ENCODE results near the gene CA9.

DNA sequence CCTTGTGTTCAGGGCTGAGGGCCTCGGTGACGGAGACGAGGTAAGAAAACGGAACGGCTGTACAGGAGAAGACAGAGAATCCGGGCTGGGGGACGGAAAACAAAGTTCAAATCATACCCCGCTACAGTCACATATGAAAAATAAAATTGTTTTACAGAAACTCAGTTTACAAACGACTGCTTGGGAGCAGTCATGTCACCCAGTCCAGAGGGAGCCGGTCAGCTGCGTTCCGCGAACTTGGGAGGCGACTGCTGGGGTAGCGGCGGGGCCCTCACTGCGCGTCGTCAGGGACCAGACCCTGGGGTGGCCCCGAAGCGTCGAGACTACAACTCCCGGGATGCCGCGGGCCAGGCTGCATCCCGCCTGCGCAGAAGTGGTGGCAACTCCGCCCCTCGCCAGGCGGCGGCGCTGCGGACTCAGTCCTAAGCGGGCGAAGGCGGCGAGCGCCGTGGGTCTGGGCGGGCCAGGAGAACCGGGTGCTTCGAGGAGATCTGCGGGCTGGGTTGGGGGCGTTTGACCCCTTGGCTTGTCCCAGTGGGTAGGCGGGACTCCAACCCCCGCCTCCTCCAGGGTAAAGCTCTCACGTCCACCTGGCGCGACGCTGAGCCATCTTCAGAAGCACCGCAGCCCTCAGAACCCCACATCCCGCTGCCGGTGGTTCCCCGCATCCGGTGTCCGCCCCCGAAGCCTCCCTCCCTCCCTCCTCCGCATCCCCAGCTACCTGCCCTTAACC, 27.0 kb upstream of the CA9 start:
- TF ChIP-seq, protein P1, sequence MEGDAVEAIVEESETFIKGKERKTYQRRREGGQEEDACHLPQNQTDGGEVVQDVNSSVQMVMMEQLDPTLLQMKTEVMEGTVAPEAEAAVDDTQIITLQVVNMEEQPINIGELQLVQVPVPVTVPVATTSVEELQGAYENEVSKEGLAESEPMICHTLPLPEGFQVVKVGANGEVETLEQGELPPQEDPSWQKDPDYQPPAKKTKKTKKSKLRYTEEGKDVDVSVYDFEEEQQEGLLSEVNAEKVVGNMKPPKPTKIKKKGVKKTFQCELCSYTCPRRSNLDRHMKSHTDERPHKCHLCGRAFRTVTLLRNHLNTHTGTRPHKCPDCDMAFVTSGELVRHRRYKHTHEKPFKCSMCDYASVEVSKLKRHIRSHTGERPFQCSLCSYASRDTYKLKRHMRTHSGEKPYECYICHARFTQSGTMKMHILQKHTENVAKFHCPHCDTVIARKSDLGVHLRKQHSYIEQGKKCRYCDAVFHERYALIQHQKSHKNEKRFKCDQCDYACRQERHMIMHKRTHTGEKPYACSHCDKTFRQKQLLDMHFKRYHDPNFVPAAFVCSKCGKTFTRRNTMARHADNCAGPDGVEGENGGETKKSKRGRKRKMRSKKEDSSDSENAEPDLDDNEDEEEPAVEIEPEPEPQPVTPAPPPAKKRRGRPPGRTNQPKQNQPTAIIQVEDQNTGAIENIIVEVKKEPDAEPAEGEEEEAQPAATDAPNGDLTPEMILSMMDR (IDR thresholded peaks at IDR 0.05) = peak; percentile 90
- no peak for TF ChIP-seq TEAD4 (CRISPR knock-in tag; IDR thresholded peaks at IDR 0.05)
- TF ChIP-seq, protein P2, sequence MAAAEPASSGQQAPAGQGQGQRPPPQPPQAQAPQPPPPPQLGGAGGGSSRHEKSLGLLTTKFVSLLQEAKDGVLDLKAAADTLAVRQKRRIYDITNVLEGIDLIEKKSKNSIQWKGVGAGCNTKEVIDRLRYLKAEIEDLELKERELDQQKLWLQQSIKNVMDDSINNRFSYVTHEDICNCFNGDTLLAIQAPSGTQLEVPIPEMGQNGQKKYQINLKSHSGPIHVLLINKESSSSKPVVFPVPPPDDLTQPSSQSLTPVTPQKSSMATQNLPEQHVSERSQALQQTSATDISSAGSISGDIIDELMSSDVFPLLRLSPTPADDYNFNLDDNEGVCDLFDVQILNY (CRISPR knock-in tag; IDR thresholded peaks at IDR 0.05) = no peak
- TF ChIP-seq PRRX2 (CRISPR knock-in tag; IDR thresholded peaks at IDR 0.05) = no peak
- TF ChIP-seq, protein P3, sequence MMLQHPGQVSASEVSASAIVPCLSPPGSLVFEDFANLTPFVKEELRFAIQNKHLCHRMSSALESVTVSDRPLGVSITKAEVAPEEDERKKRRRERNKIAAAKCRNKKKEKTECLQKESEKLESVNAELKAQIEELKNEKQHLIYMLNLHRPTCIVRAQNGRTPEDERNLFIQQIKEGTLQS (CRISPR knock-in tag; conservative IDR thresholded peaks at IDR 0.05) = no peak
- TF ChIP-seq, protein P4, sequence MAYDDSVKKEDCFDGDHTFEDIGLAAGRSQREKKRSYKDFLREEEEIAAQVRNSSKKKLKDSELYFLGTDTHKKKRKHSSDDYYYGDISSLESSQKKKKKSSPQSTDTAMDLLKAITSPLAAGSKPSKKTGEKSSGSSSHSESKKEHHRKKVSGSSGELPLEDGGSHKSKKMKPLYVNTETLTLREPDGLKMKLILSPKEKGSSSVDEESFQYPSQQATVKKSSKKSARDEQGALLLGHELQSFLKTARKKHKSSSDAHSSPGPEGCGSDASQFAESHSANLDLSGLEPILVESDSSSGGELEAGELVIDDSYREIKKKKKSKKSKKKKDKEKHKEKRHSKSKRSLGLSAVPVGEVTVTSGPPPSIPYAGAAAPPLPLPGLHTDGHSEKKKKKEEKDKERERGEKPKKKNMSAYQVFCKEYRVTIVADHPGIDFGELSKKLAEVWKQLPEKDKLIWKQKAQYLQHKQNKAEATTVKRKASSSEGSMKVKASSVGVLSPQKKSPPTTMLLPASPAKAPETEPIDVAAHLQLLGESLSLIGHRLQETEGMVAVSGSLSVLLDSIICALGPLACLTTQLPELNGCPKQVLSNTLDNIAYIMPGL (CRISPR knock-in tag; IDR thresholded peaks at IDR 0.05) = peak; percentile 96; the same call in 1 of the 2 replicates

Data from WTC11 (cell line).